Measurements from ENCODE around the gene MAP4K1.

The MAP4K1 gene

GRCh38 chr19:38547421-38547820, 70.3 kb downstream of the MAP4K1 start:
- DNase-seq (ENCODE audit: low read depth in 1 of 2, low spot score in 1 of 2) = no peak

- no peak for DNase-seq (ENCODE audit: low read depth in 1 of 2, low spot score in 1 of 2)
Measured at GRCh38 chr19:38545596-38545995, 72.2 kb downstream of the MAP4K1 start.

GRCh38 chr19:38544569-38545315, 73.0 kb downstream of the MAP4K1 start:
- no peak for DNase-seq (ENCODE audit: low read depth in 1 of 2, low spot score in 1 of 2)

GRCh38 chr19:38543807-38544568, 73.8 kb downstream of the MAP4K1 start:
- no peak for DNase-seq (ENCODE audit: low read depth in 1 of 2, low spot score in 1 of 2)

- DNase-seq (ENCODE audit: low read depth in 1 of 2, low spot score in 1 of 2) = no peak
Measured at GRCh38 chr19:38543286-38543806, 74.4 kb downstream of the MAP4K1 start.

GRCh38 chr19:38542040-38542439, 75.7 kb downstream of the MAP4K1 start:
- DNase-seq (ENCODE audit: low read depth in 1 of 2, low spot score in 1 of 2) = no peak

- no peak for DNase-seq (ENCODE audit: low read depth in 1 of 2, low spot score in 1 of 2)
Measured at GRCh38 chr19:38539751-38540150, 78.0 kb downstream of the MAP4K1 start.

GRCh38 chr19:38538793-38539528, 78.8 kb downstream of the MAP4K1 start:
- no peak for DNase-seq (ENCODE audit: low read depth in 1 of 2, low spot score in 1 of 2)

GRCh38 chr19:38538386-38538785, 79.4 kb downstream of the MAP4K1 start:
- DNase-seq (ENCODE audit: low read depth in 1 of 2, low spot score in 1 of 2) = no peak
